HG03558 (cell line): ENCODE results near the gene ZRANB3.
"Not testable (repeated sequence)": the region's sequence is repeated elsewhere in the genome, so short reads cannot be mapped to it uniquely, and the experiment has no call there.

Source experiments
- ATAC-seq: cut with Tn5 transposase; IDR thresholded peaks from one replicate; pipeline ENCODE4 v1.9.1; 2021; ENCODE audit warnings: moderate number of reproducible peaks; ENCODE audit not compliant: unreplicated experiment; ENCODE audit errors: extremely low read depth

Gene ZRANB3

DNA sequence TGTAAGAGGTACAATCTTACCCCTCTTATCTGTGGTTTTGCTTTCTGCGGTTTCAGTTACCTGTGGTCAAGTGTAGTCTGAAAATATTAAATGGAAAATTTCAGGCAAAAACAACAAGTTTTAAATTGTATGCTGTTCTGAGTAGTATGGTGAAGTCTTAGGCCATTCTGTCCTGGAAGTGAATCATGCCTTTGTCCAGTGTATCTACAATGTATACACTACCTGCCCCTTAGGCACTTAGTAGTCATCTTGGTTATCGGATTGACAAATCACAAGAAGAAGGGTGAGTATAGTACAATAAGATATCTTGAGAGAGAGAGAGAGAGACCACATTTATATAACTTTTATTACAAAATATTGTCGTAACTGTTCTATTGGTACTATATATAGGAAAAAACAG lies 435.4 kb downstream of the ZRANB3 start:
- no peak for ATAC-seq

GRCh38 chr2:135094508-135094907 lies 436.5 kb downstream of the ZRANB3 start:
- ATAC-seq, result no peak

DNA sequence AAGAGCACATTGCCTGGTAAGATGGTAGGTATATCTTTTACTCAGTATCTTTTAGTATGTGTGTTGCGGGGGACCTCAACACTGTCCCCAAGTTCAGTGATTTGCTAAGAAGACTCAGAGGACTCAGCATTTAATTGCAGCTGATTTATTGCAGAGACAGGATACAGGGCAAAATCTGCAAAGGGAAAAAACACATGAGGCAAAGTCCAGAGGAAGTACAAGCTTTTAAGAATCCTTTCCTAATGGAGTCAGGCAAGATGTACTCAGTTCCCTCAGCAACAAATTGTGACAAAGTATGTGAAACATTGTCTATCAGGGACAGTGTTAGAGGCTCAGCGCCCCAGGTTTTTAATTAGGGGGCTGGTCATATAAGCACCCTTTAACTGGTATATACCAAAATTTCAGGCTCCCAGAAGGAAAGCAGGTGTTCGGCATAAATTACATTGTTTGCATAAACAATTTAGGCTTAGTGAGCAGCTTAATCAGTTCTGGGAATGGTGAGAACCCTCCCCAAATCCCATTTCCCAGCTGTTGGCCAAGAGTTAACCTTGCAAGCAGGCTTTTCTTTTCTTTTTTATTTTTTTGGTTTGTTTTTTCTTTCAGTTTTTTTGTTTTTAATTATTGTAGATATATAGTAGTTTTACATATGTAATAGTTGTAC lies 437.2 kb downstream of the ZRANB3 start:
- no peak for ATAC-seq

GRCh38 chr2:135093193-135093592 lies 437.8 kb downstream of the ZRANB3 start:
- ATAC-seq, result no peak

DNA sequence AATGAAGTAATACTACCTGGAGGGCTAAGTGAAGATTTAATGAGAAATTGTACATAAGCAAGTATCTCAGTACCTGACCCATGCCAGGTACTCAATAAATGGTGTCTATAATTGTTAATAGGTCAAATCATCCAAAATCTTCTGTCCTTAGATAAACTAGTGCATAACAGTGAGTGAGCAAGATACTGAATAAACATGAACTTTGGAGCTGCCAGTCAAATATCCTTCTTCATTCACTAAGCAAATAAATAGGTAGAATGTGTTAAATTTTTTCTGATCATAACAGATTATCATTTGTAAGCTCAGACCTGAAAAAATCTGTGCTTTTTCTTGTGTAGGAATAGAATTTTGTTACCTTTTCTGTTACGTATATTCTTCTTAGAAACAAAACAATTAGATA lies 439.3 kb downstream of the ZRANB3 start:
- ATAC-seq, result no peak

DNA sequence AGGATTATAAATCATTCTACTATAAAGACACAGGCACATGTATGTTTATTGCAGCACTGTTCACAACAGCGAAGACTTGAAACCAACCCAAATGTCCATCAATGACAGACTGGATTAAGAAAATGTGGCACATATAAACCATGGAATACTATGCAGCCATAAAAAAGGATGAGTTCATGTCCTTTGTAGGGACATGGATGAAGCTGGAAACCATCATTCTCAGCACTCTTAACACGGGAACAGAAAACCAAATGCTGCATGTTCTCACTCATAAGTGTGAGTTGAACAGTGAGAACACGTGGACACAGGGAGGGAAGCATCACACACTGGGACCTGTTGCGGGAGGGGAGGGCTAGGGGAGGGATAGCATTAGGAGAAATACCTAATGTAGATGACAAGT lies 441.4 kb downstream of the ZRANB3 start:
- ATAC-seq, result not testable (repeated sequence)
